HG03280 (cell line): ENCODE measurements around the gene ATE1.
"Not testable (repeated sequence)": the region's sequence is repeated elsewhere in the genome, so short reads cannot be mapped to it uniquely, and the experiment has no call there.

ENCODE experiments used
- ATAC-seq: cut with Tn5 transposase; IDR thresholded peaks from one replicate; pipeline ENCODE4 v1.9.1; 2021; ENCODE audit warnings: mild to moderate bottlenecking, moderate library complexity; ENCODE audit not compliant: unreplicated experiment

ATE1 gene

DNA sequence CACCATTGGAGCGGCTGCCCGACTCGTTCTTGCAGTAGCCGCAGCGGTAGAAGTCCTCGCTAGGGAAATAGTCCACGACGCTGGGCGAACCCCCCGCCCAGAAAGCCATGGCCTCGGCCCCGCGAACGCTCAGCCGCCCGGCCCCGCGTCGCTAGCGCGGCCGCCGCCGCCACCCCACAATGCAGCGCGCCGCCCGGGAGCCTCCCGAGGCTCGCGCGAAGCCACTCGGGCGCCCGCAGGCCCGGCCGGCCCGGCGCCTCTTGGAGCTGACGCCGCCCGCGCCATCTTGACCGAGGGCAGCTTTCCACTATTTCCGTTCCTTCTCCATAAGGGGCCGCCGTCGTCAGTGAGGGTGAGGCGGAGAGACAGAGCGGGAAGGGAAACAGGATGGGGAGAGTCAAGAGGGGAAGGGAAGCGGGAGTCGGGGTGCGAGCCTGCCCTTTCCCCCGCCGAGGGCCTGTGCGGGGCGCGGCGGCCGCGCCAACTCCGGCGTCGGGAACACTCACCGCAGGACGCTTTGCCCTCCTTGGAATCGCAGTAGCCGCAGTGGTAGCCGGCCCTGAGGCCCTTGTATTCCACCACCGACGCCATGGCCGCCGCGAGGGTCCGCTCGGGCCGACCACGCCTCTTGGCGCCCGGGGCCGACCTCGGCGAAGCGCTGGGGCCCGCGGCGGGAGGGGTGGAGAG lies at the start of gene ATE1:
Gene ATE1, minus strand, starts transcription at position 191 of the 687 bp plus-strand sequence. Its CDS starts 82 bp downstream, at position 109.
- peak; percentile 89 for ATAC-seq

GRCh38 chr10:121976607-121977006 lies 48.8 kb upstream of the ATE1 start:
- no peak for ATAC-seq

DNA sequence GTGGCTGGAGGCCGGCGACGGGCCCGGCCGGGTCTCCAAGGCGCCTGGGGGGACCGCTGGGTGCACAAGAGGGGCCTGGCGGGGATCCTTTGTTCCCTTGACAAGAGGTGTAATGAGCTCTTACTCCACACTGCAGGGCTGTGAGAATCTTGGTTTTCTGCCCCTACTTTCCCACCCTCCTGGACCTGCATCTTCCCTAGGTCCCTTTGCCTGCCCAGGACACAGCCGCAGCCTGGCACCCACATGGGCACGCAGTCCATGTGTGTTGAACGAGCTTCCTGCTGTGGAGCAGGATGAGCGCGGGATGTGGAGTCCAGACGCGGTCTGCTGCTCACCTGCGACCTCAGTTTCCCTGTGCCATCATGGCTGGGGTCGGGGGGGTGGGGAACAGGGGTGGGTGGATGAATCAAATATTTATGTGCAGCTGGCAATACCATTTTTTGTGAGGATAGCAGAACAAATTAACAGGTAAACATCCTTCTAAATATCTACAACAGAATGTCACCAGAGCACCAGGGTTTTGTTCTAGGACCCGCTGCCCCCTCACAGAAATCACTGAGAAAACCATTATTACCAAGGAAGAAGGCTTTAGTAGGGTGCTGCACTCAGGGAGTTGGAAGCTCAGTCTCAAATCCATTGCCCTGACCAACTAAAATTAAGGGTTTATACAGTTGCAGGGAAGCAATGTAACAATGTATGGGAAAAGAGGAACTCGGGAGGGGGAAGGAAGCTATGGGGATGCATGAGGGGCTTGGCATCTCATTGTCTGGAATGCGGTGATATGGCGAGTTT lies 47.7 kb upstream of the ATE1 start:
- ATAC-seq = no peak

DNA sequence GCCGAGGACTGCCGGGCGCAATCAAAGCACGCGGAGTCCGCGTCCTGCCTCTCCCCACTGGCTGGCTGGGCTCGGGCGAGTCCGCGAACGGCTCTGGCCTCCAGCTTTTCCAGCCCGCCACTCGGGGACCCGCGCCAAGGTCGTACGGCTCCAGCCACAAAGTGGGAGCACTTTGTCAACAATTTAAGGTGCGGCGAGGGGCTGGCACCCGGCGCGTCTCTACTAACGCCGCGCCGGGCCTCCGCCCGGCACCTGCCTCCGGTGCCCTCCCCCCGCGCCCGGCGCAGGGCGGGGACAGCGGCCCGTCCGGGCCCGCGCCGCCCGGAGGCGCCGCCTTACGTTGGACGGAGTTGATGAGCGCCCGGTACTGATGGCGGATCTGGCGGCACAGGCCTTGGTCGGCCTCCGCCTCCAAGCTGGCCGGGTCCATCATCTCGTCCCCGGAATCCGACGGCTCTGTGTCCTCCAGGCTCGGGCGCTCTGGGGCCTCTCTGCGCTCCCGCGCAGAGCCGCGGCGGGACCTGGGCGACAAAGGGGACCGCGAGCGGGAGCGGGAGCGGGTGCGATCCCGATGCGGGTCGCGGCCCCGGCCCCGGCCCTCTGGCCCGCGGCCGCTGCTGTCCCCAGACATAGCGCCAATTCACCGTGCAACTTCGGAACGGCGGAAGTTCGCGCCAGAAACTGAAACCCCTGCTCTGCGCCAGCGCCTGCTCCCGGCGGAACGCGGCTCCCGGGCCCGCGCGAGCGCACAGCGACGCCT lies 46.9 kb upstream of the ATE1 start, which contains the start of gene NSMCE4A:
Gene NSMCE4A, minus strand, starts transcription at position 683 of the 760 bp plus-strand sequence. Its CDS starts 52 bp downstream, at position 631.
- peak; percentile 85 for ATAC-seq

- peak; percentile 34 for ATAC-seq
Observed at GRCh38 chr10:121974019-121974534, 46.2 kb upstream of the ATE1 start.

DNA sequence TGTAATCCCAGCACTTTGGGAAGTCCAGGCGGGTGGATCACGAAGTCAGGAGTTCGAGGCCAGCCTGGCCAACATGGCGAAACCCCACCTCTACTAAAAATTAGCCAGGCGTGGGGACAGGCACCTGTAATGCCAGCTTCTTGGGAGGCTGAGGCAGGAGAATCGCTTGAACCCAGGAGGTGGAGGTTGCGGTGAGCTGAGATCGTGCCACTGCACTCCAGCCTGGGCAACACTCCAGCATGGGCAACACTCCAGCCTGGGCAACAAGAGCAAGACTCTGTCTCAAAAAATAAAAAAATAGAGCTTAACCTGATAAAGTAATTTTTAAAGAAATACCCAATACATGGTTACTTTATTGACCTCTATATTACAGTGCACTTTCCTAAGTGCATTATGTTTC lies 41.3 kb upstream of the ATE1 start:
- ATAC-seq = not testable (repeated sequence)

DNA sequence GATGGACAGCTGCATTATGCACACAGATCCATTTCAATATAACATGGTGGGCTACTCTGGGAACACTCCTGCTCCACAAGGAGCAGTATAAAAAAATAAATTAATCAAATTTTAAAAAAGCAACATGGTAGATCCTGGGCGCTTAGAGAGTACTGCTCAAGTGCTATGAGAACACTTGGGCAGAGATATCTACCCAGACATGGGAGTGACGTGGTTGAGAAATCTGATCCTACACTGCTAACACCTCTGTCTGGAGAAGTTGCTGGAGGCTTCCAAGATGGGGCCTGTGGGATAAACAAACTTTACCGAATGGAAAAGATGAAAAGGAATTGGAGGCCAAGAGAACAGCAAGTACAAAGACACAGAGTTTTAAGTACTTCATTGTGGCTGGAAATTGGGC lies 38.2 kb upstream of the ATE1 start:
- no peak for ATAC-seq

DNA sequence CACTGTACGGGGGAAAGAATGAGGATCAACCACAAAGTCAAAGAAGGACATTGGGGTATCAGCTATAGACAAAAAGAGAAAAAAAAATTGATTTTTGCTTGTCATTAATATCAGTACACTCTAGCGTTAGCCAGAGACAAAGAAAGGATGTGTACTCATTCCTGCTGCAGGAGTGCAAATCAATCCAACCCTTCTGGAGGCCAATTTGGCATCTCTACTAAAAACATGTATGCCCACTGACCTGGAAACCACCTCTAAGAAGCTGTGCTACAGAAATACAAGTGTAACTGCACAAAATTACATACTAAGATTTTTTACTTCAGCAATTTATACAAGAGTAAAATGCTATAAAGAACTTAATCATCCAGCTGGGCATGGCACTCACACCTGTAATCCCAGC lies 33.6 kb upstream of the ATE1 start:
- no peak for ATAC-seq

GRCh38 chr10:121959671-121960070 lies 31.8 kb upstream of the ATE1 start:
- no peak for ATAC-seq

- no peak for ATAC-seq
Observed at GRCh38 chr10:121956111-121957061, 28.6 kb upstream of the ATE1 start.

GRCh38 chr10:121952226-121952625 lies 24.4 kb upstream of the ATE1 start:
- ATAC-seq = no peak

DNA sequence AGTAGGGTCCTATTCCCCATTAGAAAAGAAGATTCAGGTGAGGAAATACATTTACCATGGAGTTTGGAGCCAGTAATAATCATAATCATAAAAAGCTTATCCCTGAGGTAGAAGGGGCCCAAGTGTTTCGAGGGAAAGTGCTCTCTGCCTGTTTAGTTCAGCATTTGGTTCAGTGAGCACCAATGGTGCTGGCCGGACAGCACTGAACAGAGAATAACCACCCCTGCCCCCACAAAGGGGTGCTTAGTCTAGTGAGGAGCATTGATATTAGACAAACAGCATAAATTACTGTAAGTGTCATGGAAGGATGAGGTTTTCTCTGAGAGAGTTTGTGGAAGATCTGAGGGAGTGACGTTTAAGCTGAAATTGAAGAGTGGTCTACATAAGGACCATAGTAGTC lies 21.6 kb upstream of the ATE1 start:
- no peak for ATAC-seq

DNA sequence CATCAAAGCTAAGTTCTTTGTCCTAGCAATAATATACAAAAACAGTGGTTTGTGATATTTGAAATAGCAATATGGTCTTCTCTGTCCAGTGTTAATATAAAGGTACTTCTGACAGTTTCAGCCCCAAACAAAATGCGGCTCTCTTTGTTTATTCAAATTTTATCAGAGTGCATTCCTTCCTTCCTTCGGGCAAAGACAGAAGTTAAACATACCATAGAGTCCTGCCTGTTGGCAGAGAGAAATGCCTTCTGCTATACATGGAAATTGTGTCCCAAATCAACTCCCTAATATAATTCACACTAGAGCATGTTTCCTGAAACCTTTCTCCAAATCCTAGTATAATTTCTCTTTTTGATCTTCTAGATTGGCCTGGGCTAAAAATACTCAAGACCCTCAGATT lies 21.2 kb upstream of the ATE1 start:
- ATAC-seq = no peak

DNA sequence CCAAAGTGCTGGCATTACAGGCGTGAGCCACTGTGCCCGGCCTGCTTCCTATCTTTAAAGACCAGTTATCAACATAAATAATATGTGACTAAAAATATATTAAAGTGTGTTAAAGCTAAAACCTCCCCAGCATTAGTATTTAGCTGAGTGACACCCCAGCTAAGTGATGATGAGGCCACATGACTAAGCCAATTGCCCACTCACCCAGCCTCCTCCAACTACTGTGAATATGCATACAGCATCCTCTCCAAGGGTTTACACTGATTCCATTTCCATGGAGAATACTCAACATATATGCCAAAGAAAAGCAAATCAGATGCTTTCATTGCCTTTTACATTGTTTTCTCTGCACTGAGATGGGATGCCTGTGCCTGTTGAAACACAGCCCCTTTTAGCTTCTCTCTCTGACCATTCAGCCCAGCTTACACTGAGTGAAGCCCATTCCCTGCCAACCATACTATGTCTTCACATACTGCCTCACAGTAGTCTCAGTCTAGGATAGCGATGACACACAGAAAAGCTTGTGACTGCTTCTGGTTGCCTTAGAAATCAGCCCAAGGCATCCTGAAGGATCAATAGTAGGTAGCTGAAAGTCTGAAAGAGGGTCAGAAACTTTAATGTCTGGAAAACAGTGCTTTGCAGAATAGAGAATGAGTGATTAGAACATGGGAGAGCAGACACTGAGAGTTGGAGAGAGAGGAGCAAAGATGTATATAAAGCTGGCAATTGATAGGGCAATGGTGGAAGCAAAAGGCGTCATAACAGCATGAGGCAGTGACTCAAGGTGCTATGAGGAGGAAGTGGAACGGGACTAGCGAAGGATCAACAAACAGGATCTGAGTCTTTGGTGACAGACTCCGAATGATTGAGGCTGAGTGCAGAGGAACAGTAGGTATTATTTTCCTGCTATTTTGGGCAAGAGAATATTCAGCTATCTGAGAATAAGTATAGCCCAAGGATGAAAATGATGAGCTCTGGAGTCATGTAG lies 19.8 kb upstream of the ATE1 start:
- ATAC-seq = no peak

DNA sequence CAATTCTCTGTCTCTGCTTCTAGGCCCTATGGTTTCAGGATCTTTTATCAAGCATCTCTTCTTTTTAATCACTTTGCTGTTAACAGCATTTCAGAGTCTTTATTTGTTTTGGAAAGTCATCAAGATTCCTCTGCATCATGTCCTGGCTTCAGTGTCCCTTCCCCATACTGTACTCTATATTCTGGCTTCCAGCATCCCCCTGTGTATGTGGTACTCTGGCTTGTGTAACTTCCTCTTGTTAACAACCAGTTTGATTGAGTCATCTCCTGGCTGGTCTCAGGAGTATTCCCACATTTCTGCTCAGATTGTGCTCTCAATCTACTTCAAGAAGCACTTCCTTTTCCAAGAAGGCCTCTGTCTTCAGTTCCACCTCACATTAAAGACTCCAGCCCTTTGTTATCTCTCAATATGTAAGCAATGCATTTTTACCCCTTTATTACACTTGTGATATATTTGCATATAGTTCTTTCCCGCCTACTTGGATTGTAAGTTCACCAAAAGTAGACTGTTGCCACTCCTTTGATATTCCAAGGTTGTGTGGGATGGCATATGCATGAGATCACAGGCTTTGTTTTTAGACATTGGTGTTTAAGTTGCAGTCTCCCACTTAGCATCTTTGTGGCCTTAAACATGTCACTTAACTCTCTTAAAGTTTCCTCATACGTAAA lies 15.1 kb upstream of the ATE1 start:
- no peak for ATAC-seq

- ATAC-seq = no peak
Observed at GRCh38 chr10:121941532-121941931, 13.7 kb upstream of the ATE1 start.

DNA sequence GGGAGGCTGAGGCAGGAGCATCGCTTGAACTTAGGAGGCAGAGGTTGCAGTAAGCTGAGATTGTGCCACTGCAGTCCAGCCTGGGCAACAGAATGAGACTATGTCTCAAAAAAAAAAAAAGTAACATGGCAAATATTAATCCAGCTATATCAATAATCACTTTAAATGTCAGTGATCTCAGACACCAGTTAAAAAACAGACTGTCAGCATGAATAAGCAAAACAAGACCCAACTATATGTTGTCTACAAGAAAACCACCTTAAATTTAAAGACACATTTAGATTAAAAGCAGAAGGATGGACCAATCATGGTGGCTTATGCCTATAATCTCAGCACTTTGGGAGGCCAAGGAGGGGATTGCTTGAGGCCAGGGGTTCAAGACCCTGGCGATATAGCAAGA lies 8.5 kb upstream of the ATE1 start:
- no peak for ATAC-seq

DNA sequence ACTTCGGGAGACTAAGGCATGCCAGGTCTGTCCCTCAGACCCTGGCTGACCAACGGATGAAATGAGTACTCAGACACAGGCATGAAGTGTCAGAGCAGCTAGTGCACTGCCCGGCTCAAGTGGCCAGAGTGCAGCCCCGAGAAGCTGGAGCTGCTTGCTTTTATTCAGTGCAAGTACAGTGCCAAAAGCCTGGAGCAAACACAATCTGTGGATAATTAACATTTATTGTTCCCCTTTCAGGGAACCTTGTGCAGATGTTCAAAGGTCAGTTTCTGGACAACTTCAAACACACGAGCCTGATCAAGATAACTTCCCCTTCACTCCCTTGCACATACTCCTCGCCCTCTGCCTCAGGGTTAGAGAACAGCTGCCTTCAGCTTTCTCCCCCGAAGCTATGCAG lies 7.9 kb upstream of the ATE1 start:
- no peak for ATAC-seq
